22Rv1 (cell line): ENCODE data around the gene RAP1GAP2.

Experiments
- ZFX ChIP-seq: fragments of 450-650 bp; IDR thresholded peaks from 2 replicates; pipeline ENCODE4 v1.6.1; 2017; ENCODE audit warnings: antibody characterized with exemption, borderline replicate concordance
- TF ChIP-seq, protein P1 (sequence below): fragments of 450-650 bp; IDR thresholded peaks from 2 replicates; pipeline ENCODE4 v1.5.1; 2017; ENCODE audit warnings: mild to moderate bottlenecking

DNA sequence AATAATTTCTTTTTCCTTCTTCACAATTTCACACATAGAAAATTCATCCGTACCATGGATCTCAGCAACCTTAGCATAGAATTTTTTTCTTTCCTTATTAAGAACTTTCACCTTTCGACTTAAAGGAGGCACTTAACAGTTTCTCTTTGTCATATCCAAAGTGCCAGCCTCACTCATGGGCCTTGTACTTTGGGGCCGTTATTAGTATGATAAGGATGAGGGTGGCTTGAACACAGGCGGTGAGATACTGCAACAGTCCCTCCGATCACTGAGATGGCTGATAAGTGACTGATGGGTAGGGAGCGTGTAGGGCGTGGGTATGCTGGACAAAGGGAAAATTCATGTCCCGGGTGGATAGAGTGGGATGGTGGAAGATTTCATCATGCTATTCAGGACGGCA, 181.9 kb downstream of the RAP1GAP2 start:
- TF ChIP-seq, protein P1, sequence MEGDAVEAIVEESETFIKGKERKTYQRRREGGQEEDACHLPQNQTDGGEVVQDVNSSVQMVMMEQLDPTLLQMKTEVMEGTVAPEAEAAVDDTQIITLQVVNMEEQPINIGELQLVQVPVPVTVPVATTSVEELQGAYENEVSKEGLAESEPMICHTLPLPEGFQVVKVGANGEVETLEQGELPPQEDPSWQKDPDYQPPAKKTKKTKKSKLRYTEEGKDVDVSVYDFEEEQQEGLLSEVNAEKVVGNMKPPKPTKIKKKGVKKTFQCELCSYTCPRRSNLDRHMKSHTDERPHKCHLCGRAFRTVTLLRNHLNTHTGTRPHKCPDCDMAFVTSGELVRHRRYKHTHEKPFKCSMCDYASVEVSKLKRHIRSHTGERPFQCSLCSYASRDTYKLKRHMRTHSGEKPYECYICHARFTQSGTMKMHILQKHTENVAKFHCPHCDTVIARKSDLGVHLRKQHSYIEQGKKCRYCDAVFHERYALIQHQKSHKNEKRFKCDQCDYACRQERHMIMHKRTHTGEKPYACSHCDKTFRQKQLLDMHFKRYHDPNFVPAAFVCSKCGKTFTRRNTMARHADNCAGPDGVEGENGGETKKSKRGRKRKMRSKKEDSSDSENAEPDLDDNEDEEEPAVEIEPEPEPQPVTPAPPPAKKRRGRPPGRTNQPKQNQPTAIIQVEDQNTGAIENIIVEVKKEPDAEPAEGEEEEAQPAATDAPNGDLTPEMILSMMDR, result no peak
- TF ChIP-seq ZFX, result no peak
